Vagina (tissue), 2 donors: ENCODE data around the gene CLEC18A. TPM values are rescaled to one million over a fixed set of nuclear protein-coding genes. Genes with fewer than 3 reads are reported as not detected.

Experiments used
- DNase-seq, 2 donors: peaks; one replicate each; pipeline ENCODE4 v3.0.0-alpha.2; 2017; ENCODE audit errors: extremely low spot score in 2 of 2
- H3K27ac ChIP-seq: fragments of 200-600 bp; sonication (generic); one replicate; pipeline ENCODE4 v1.5.1; 2019
- H3K27me3 ChIP-seq: fragments of 200-600 bp; sonication (generic); one replicate; pipeline ENCODE4 v1.5.1; 2019
- H3K36me3 ChIP-seq, 2 donors: fragments of 200-600 bp; sonication (generic); one replicate each; pipeline ENCODE4 v1.5.1; 2017 to 2019
- H3K4me1 ChIP-seq: fragments of 200-600 bp; sonication (generic); one replicate; pipeline ENCODE4 v1.5.1; 2019
- H3K4me3 ChIP-seq, 2 donors: fragments of 200-600 bp; sonication (generic); 1 replicate in 1 of 2; 2 replicates in 1 of 2; pipeline ENCODE4 v1.5.1; 2016 to 2019
- H3K9me3 ChIP-seq: fragments of 200-600 bp; sonication (generic); one replicate; pipeline ENCODE4 v1.5.1; 2019
- POLR2A ChIP-seq, 2 donors: fragments of 450-650 bp; IDR thresholded peaks; one replicate each; pipeline ENCODE4 v1.6.1; 2017; ENCODE audit warnings: antibody characterized with exemption in 2 of 2, mild to moderate bottlenecking in 2 of 2, moderate library complexity in 2 of 2
- POLR2AphosphoS5 ChIP-seq, 2 donors: sonication (generic); formaldehyde crosslinking; IDR thresholded peaks; one replicate each; pipeline ENCODE4 v1.9.0; 2017; ENCODE audit warnings: antibody characterized with exemption in 2 of 2, mild to moderate bottlenecking in 2 of 2, low read depth in 1 of 2; ENCODE audit not compliant: insufficient read depth in 1 of 2
- intact Hi-C: fragments of 100-400 bp; cut with DNase I; formaldehyde crosslinking; loops from one replicate; pipeline ENCODE4 v1.15.1; 2023
- total RNA-seq: library from RNA; depleted of rRNA; stranded (reverse); fragments of >200 nt; gene quantifications from one replicate; pipeline ENCODE4 v1.2.3, GENCODE V29; 2016
- TF ChIP-seq, protein P1 (sequence below), 3 experiments: fragments of 450-650 bp in 2 of 3; fragments of 200-600 bp in 1 of 3; sonication (generic) in 1 of 3; IDR thresholded peaks; one replicate each; pipeline ENCODE4 v1.5.1; 2017 to 2019; ENCODE audit warnings: antibody characterized with exemption in 3 of 3, mild to moderate bottlenecking in 2 of 3, moderate library complexity in 2 of 3

CLEC18A gene
- total RNA-seq, 1 donor from 2014 or later, result 1.2 TPM

DNA sequence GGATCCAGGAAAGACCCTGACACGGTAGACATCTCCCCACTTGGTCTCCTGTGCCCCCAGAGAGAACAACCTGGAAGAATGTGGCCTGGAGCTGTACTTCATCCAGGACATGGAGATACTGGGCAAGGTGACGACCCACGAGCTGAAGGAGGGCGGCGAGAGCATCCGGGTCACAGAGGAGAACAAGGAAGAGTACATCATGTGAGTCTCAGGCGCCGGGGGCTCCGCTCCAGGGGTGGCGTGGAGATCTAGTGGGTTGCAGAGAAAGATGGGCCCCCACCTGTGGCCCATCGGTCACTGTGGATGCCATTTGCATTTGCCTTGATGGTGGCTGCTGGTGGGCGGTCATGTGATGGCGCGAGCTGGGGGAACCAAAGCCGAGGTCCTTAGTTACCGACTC, 14.9 kb upstream of the CLEC18A start:
- TF ChIP-seq, protein P1, sequence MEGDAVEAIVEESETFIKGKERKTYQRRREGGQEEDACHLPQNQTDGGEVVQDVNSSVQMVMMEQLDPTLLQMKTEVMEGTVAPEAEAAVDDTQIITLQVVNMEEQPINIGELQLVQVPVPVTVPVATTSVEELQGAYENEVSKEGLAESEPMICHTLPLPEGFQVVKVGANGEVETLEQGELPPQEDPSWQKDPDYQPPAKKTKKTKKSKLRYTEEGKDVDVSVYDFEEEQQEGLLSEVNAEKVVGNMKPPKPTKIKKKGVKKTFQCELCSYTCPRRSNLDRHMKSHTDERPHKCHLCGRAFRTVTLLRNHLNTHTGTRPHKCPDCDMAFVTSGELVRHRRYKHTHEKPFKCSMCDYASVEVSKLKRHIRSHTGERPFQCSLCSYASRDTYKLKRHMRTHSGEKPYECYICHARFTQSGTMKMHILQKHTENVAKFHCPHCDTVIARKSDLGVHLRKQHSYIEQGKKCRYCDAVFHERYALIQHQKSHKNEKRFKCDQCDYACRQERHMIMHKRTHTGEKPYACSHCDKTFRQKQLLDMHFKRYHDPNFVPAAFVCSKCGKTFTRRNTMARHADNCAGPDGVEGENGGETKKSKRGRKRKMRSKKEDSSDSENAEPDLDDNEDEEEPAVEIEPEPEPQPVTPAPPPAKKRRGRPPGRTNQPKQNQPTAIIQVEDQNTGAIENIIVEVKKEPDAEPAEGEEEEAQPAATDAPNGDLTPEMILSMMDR (IDR thresholded peaks at IDR 0.05), result no peak
- Histone ChIP-seq H3K4me3 (no peak overlapping the region), H3K9me3 (no peaks in the 10 kb centered on the region), H3K27ac (no peak overlapping the region), H3K27me3 (no peaks in the 10 kb centered on the region), H3K36me3 (peaks cover 0 to 86% of the 10 kb centered on the region in 2 donors), H3K4me1 (peaks cover 2% of the 10 kb centered on the region)
- no peak for DNase-seq
- intact Hi-C loops, result no loop called here

DNA sequence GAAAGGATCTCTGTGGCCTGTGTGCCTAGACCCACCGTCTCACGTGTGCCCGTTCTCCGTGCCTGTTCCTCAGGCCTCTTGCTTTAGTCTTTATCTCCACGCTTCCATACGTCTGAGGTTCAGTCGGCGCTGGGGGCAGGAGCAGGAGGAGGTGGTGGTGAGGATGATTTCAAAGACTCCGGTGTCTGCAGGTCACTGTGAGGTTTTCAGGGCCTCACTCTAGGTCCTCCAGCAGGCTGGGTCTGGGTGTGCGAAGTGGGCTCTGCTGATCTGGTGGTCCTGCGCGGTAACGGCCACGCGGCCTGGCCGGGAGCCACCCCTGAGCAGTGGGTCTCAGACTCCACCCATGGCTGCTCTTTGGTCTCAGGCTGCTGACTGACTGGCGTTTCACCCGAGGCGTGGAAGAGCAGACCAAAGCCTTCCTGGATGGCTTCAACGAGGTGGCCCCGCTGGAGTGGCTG, 14.4 kb upstream of the CLEC18A start:
- Histone ChIP-seq H3K9me3 (no peaks in the 10 kb centered on the region), H3K36me3 (peaks cover 0 to 81% of the 10 kb centered on the region in 2 donors), H3K27me3 (no peaks in the 10 kb centered on the region), H3K4me3 (no peak overlapping the region), H3K27ac (no peak overlapping the region), H3K4me1 (peaks cover 7% of the 10 kb centered on the region)
- intact Hi-C loops, result no loop called here
- TF ChIP-seq, protein P1 (IDR thresholded peaks at IDR 0.05), result no peak
- no peak for TF ChIP-seq POLR2AphosphoS5 (IDR thresholded peaks at IDR 0.05; ENCODE audit: insufficient read depth in 1 of 2, low read depth in 1 of 2)
- no peak for TF ChIP-seq POLR2A (IDR thresholded peaks at IDR 0.05)
- DNase-seq, result no peak

DNA sequence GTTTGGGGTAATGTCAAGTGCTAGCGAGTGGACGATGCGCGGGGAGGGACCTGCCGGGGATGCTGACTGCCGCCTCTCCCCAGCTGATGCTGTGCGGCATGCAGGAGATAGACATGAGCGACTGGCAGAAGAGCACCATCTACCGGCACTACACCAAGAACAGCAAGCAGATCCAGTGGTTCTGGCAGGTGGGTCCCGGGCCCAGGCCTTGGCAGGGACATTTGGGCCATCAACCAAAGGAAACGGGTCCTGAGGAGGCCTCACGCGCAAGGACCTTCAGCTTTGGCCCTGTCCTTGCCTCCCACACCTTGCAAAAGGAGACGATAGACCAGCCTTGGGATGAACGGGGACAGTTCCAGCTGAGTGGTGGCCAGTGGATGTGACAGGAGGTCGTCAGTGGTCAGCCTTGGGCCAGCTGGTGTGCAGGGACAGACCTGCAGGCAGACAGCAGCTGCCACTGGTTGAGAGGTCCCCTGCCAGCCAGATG, 13.6 kb upstream of the CLEC18A start:
- intact Hi-C loops, result no loop called here
- TF ChIP-seq POLR2A (IDR thresholded peaks at IDR 0.05) (no peak), POLR2AphosphoS5 (IDR thresholded peaks at IDR 0.05; ENCODE audit: insufficient read depth in 1 of 2, low read depth in 1 of 2) (no peak)
- TF ChIP-seq, protein P1 (IDR thresholded peaks at IDR 0.05), result no peak
- no peak for DNase-seq
- Histone ChIP-seq H3K27me3 (no peaks in the 10 kb centered on the region), H3K4me3 (no peak overlapping the region), H3K4me1 (peaks cover 9% of the 10 kb centered on the region), H3K27ac (no peak overlapping the region), H3K36me3 (peaks cover 0 to 74% of the 10 kb centered on the region in 2 donors), H3K9me3 (no peaks in the 10 kb centered on the region)

GRCh38 chr16:69938981-69939820, 11.9 kb upstream of the CLEC18A start:
- Histone ChIP-seq H3K4me1 (peaks cover 9% of the 10 kb centered on the region), H3K27ac (no peak overlapping the region), H3K36me3 (peaks cover 0 to 58% of the 10 kb centered on the region in 2 donors), H3K27me3 (no peaks in the 10 kb centered on the region), H3K9me3 (no peaks in the 10 kb centered on the region), H3K4me3 (no peak overlapping the region)
- intact Hi-C loops, result no loop called here
- no peak for DNase-seq
- no peak for TF ChIP-seq POLR2A (IDR thresholded peaks at IDR 0.05)
- TF ChIP-seq POLR2AphosphoS5 (IDR thresholded peaks at IDR 0.05; ENCODE audit: insufficient read depth in 1 of 2, low read depth in 1 of 2), result no peak
- TF ChIP-seq, protein P1 (IDR thresholded peaks at IDR 0.05), result no peak
